ENCODE results near the gene OR5H6.
"Not testable (repeated sequence)": the region's sequence is repeated elsewhere in the genome, so short reads cannot be mapped to it uniquely, and the experiment has no call there.

OR5H6 gene

DNA sequence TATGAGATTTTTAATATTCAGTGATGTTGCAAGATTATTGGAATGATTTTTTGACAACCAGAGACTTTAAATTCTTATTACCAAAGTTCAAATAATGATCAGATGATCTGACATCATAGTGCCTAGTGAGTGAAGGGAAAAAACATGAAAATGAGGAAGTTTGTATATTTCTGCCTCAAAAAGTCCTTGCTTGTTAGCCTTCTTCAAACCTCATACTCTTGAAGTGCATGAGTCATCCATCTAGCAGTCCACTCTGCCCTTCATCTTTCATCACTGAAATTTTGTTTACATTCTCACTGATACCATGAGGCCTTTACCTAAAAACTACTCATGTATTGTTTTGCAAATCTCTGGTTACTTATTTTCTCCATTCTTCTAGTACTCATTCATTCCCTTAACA is 23.9 kb upstream of the OR5H6 start:
- TF ChIP-seq, protein P1, sequence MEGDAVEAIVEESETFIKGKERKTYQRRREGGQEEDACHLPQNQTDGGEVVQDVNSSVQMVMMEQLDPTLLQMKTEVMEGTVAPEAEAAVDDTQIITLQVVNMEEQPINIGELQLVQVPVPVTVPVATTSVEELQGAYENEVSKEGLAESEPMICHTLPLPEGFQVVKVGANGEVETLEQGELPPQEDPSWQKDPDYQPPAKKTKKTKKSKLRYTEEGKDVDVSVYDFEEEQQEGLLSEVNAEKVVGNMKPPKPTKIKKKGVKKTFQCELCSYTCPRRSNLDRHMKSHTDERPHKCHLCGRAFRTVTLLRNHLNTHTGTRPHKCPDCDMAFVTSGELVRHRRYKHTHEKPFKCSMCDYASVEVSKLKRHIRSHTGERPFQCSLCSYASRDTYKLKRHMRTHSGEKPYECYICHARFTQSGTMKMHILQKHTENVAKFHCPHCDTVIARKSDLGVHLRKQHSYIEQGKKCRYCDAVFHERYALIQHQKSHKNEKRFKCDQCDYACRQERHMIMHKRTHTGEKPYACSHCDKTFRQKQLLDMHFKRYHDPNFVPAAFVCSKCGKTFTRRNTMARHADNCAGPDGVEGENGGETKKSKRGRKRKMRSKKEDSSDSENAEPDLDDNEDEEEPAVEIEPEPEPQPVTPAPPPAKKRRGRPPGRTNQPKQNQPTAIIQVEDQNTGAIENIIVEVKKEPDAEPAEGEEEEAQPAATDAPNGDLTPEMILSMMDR (IDR thresholded peaks at IDR 0.05; ENCODE audit: insufficient read depth, low read length, poor library complexity, severe bottlenecking), result no peak
- no peak overlapping the region for H3K4me3 ChIP-seq (replicated peaks; ENCODE audit: low read depth, low read length)
- no peak for DNase-seq (ENCODE audit: extremely low read depth, insufficient read length)
- H3K27me3 ChIP-seq (replicated peaks; ENCODE audit: control insufficient read depth, insufficient read depth, low read length), result no peaks in the 10 kb centered on the region
- no peaks in the 10 kb centered on the region for H3K36me3 ChIP-seq (ENCODE audit: control insufficient read depth, insufficient read depth, low read length)

DNA sequence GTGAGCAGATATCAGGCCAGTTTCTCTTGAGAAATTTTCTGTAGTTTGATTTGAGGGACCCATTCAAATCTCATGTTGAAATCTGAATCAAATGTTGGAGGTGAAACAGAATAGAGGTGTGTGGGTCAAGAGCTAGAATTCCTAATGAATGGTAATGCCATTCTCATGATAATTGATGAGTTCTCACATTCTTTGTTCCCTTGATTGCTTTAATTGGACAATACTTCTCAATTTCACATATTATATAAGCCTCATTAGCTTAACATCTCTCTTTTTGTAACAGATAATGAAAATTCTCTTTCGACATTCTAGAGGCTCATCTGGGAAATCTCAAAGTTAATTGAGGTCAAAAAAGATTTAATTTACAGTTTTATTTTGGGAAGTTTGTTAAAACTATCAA is 21.9 kb upstream of the OR5H6 start:
- no peak for DNase-seq (ENCODE audit: extremely low read depth, insufficient read length)
- no peaks in the 10 kb centered on the region for H3K36me3 ChIP-seq (ENCODE audit: control insufficient read depth, insufficient read depth, low read length)
- TF ChIP-seq, protein P1 (IDR thresholded peaks at IDR 0.05; ENCODE audit: insufficient read depth, low read length, poor library complexity, severe bottlenecking), result no peak
- H3K4me3 ChIP-seq (replicated peaks; ENCODE audit: low read depth, low read length), result no peak overlapping the region
- H3K27me3 ChIP-seq (replicated peaks; ENCODE audit: control insufficient read depth, insufficient read depth, low read length), result no peaks in the 10 kb centered on the region

DNA sequence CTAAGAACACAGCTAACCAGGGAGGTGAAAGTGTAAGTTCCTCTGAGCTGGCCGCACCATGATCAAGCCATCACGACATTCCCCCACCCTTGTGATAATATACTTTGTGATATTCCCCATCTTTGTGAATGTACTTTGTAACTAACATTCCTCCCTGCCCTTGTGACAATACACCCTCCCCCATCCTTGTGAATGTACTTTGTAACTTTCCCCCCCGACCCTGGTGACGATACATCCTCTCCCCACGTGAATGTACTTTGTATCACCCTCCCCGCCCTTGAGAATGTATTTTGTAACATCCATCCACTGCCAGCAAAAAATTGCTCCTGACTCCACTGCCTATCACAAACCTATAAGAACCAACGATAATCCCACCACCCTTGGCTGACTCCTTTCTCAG is 20.2 kb upstream of the OR5H6 start:
- no peak for DNase-seq (ENCODE audit: extremely low read depth, insufficient read length)
- TF ChIP-seq, protein P1 (IDR thresholded peaks at IDR 0.05; ENCODE audit: insufficient read depth, low read length, poor library complexity, severe bottlenecking), result no peak
- no peaks in the 10 kb centered on the region for H3K27me3 ChIP-seq (replicated peaks; ENCODE audit: control insufficient read depth, insufficient read depth, low read length)
- H3K36me3 ChIP-seq (ENCODE audit: control insufficient read depth, insufficient read depth, low read length), result no peaks in the 10 kb centered on the region
- H3K4me3 ChIP-seq (replicated peaks; ENCODE audit: low read depth, low read length), result no peak overlapping the region

DNA sequence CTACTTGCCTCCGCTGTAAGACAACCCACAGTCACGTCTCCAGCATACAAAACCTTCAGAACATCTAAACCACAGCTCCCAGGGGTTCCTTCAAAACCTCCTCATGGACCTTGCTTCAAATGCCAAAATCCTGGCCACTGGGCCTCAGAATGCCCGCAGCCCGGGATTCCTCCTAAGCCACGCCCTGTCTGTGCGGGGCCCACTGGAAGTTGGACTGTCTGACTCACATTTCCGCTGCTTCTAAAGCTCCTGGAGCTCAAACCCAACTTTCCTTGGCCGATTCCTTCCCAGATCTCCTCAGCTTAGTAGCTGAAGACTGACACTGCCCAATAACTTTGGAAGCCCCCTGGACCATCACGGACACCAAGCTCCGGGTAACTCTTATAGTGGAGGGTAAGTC is 17.9 kb upstream of the OR5H6 start:
- Histone ChIP-seq H3K27me3 (replicated peaks; ENCODE audit: control insufficient read depth, insufficient read depth, low read length) (no peaks in the 10 kb centered on the region), H3K36me3 (ENCODE audit: control insufficient read depth, insufficient read depth, low read length) (no peaks in the 10 kb centered on the region), H3K4me3 (replicated peaks; ENCODE audit: low read depth, low read length) (no peak overlapping the region)
- no peak for DNase-seq (ENCODE audit: extremely low read depth, insufficient read length)
- TF ChIP-seq, protein P1 (IDR thresholded peaks at IDR 0.05; ENCODE audit: insufficient read depth, low read length, poor library complexity, severe bottlenecking), result no peak

DNA sequence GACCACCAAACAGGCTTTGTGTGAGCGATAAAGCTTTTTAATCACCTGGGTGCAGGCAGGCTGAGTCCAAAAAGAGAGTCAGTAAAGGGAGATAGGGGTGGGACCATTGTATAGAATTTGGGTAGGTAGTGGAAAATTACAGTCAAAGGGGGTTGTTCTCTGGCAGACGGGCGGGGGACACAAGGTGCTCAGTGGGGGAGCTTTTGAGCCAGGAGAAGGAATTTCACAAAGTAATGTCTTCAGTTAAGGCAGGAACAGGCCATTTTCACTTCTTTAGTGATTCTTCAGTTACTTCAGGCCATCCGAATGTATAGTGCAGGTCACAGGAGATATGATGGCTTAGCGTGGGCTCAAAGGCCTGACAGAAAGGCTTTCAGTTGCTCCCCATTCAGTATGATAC is 8.0 kb upstream of the OR5H6 start:
- not testable (repeated sequence) for DNase-seq (ENCODE audit: extremely low read depth, insufficient read length); H3K36me3 ChIP-seq (ENCODE audit: control insufficient read depth, insufficient read depth, low read length); H3K4me3 ChIP-seq (replicated peaks; ENCODE audit: low read depth, low read length); H3K27me3 ChIP-seq (replicated peaks; ENCODE audit: control insufficient read depth, insufficient read depth, low read length)

DNA sequence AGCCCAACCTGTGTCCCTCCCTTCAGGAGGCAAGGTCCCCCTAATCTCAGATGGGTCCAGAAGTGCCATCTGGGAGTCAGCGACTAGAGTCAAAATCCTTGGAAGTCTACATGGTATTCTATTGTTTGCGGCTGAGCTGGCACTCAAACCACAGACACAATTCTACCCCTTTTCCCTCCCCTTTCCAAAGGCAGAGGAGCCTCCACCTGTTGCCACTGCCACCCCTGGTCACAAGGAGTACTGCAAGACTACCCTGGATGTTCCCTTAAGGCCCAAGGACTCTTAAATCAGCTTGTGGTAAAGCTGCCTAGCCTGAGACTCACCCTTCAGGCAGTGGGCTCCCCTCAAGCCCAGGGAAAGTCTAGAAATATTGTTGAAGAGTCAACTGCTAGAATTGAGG is 4.3 kb upstream of the OR5H6 start:
- Histone ChIP-seq H3K4me3 (replicated peaks; ENCODE audit: low read depth, low read length) (no peak overlapping the region), H3K27me3 (replicated peaks; ENCODE audit: control insufficient read depth, insufficient read depth, low read length) (no peaks in the 10 kb centered on the region), H3K36me3 (ENCODE audit: control insufficient read depth, insufficient read depth, low read length) (no peaks in the 10 kb centered on the region)
- no peak for DNase-seq (ENCODE audit: extremely low read depth, insufficient read length)
- TF ChIP-seq, protein P1 (IDR thresholded peaks at IDR 0.05; ENCODE audit: insufficient read depth, low read length, poor library complexity, severe bottlenecking), result peak; percentile 39
